Endodermal cell (in vitro differentiated cells): Measurements from ENCODE around the gene SULT1C3. TPM values are rescaled to one million over a fixed set of nuclear protein-coding genes. Genes with fewer than 3 reads are reported as not detected.

ENCODE experiments used
- DNase-seq: peaks from one replicate; pipeline ENCODE4 v3.0.0-alpha.2; 2017
- H3K27ac ChIP-seq: 2 replicates; pipeline ENCODE4 v1.5.1; 2013; ENCODE audit warnings: mild to moderate bottlenecking, low read depth, low read length, moderate library complexity
- H3K27me3 ChIP-seq: 2 replicates; pipeline ENCODE4 v1.6.1; 2013; ENCODE audit warnings: mild to moderate bottlenecking, low read length, moderate library complexity; ENCODE audit not compliant: insufficient read depth, control insufficient read depth, poor library complexity, severe bottlenecking
- H3K36me3 ChIP-seq: 2 replicates; pipeline ENCODE4 v1.7.0; 2013; ENCODE audit warnings: mild to moderate bottlenecking, low read length, moderate library complexity; ENCODE audit not compliant: control insufficient read depth, insufficient read depth
- H3K4me1 ChIP-seq: one replicate; pipeline ENCODE4 v1.7.0; 2013; ENCODE audit warnings: low read length; ENCODE audit not compliant: control insufficient read depth, insufficient read depth
- H3K4me3 ChIP-seq: 2 replicates; pipeline ENCODE4 v1.5.1; 2013; ENCODE audit warnings: mild to moderate bottlenecking, low read length, moderate library complexity
- H3K9ac ChIP-seq: 2 replicates; pipeline ENCODE4 v1.6.1; 2013; ENCODE audit warnings: mild to moderate bottlenecking, low read length, moderate library complexity; ENCODE audit not compliant: poor library complexity, severe bottlenecking; ENCODE audit errors: extremely low read depth
- H3K9me3 ChIP-seq: 2 replicates; pipeline ENCODE4 v1.6.1; 2013; ENCODE audit warnings: mild to moderate bottlenecking, low read length, moderate library complexity; ENCODE audit not compliant: control insufficient read depth
- H3K27ac Mint-ChIP-seq: 2 replicates; pipeline ENCODE4 v1.8.0; 2020; ENCODE audit warnings: mixed read lengths
- H3K27me3 Mint-ChIP-seq: 2 replicates; pipeline ENCODE4 v1.8.0; 2021; ENCODE audit warnings: mild to moderate bottlenecking, mixed read lengths; ENCODE audit not compliant: insufficient read depth
- H3K36me3 Mint-ChIP-seq: 2 replicates; pipeline ENCODE4 v1.8.0; 2020; ENCODE audit warnings: low read depth, mixed read lengths
- H3K4me1 Mint-ChIP-seq: 2 replicates; pipeline ENCODE4 v1.8.0; 2020; ENCODE audit warnings: mixed read lengths
- H3K4me3 Mint-ChIP-seq: 2 replicates; pipeline ENCODE4 v1.8.0; 2020; ENCODE audit warnings: mild to moderate bottlenecking, moderate library complexity, mixed read lengths
- H3K9me3 Mint-ChIP-seq: 2 replicates; pipeline ENCODE4 v1.8.0; 2020; ENCODE audit warnings: mild to moderate bottlenecking, mixed read lengths
- WGBS, 2 experiments: methylation state at CpG; one replicate each; pipeline versions ENCODE4 v1.1.5 to v1.1.7; 2013; ENCODE audit warnings: missing lambda C conversion rate in 2 of 2, mixed read lengths in 1 of 2; ENCODE audit not compliant: insufficient coverage in 1 of 2, insufficient read length in 1 of 2; 5-methylcytosine and 5-hydroxymethylcytosine counted together
- total RNA-seq, 2 donors: library from RNA; stranded (reverse); fragmentation: NEBNext Ultra II Directional in 1 of 2; extraction: Animal tissue kit (Norgen Biotek cat#: 25700) in 1 of 2; gene quantifications; 2 replicates in 1 of 2; 3 replicates in 1 of 2; pipeline ENCODE4 v1.2.1, GENCODE V29; 2021
- TF ChIP-seq, protein P1 (sequence below): fragments of 200-600 bp; sonication (generic); conservative IDR thresholded peaks from 2 replicates; pipeline ENCODE4 v1.5.0; 2021; ENCODE audit warnings: antibody characterized with exemption, mild to moderate bottlenecking

SULT1C3 gene
- total RNA-seq, 2 donors from 2014 or later: not detected

DNA sequence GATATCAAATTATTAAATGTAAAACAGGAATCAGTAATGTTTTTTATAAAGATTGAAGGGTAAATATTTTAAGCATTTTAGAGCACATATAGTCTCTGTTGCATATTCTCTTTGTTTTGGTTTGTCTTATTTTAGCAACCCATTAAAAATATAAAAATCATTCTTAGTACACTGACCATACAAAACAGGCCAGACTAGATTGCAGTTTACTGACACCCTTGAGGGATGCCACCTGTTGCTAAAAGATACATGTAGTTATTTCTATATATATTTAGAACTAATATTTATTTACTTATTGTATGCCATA is 44.7 kb upstream of the SULT1C3 start:
- Mint-ChIP-seq H3K27ac (no peak overlapping the region), H3K4me1 (no peaks in the 10 kb centered on the region), H3K4me3 (no peak overlapping the region), H3K27me3 (no peaks in the 10 kb centered on the region), H3K36me3 (no peaks in the 10 kb centered on the region), H3K9me3 (peaks cover 7% of the 10 kb centered on the region)
- no peak overlapping the region for H3K9ac ChIP-seq
- TF ChIP-seq, protein P1, sequence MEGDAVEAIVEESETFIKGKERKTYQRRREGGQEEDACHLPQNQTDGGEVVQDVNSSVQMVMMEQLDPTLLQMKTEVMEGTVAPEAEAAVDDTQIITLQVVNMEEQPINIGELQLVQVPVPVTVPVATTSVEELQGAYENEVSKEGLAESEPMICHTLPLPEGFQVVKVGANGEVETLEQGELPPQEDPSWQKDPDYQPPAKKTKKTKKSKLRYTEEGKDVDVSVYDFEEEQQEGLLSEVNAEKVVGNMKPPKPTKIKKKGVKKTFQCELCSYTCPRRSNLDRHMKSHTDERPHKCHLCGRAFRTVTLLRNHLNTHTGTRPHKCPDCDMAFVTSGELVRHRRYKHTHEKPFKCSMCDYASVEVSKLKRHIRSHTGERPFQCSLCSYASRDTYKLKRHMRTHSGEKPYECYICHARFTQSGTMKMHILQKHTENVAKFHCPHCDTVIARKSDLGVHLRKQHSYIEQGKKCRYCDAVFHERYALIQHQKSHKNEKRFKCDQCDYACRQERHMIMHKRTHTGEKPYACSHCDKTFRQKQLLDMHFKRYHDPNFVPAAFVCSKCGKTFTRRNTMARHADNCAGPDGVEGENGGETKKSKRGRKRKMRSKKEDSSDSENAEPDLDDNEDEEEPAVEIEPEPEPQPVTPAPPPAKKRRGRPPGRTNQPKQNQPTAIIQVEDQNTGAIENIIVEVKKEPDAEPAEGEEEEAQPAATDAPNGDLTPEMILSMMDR: no peak
- H3K4me1 ChIP-seq: no peaks in the 10 kb centered on the region
- no peak overlapping the region for H3K27ac ChIP-seq
- H3K36me3 ChIP-seq: no peaks in the 10 kb centered on the region
- H3K9me3 ChIP-seq: peaks cover 5% of the 10 kb centered on the region
- no peaks in the 10 kb centered on the region for H3K27me3 ChIP-seq
- H3K4me3 ChIP-seq: no peak overlapping the region
- no peak for DNase-seq

DNA sequence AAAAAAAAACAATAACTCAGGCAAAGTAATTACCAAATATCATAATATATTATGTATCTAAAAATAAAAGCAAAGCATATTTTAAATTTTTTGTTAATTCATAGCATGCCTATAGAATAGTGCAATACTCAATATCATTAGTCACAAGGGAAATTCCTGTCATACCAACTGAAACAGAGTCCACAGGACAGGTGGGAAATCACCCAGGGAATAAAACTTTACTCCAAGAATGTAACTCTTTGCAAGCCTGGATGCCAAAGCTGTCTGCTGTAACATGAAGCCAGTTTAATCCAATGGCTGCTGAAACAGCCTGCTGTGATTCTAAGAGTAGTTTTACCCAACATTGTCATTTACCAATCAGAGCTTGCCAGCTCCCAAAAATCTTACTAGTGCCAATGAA is 40.0 kb upstream of the SULT1C3 start:
- no peaks in the 10 kb centered on the region for H3K4me1 Mint-ChIP-seq
- peaks cover 35% of the 10 kb centered on the region for H3K9me3 Mint-ChIP-seq

DNA sequence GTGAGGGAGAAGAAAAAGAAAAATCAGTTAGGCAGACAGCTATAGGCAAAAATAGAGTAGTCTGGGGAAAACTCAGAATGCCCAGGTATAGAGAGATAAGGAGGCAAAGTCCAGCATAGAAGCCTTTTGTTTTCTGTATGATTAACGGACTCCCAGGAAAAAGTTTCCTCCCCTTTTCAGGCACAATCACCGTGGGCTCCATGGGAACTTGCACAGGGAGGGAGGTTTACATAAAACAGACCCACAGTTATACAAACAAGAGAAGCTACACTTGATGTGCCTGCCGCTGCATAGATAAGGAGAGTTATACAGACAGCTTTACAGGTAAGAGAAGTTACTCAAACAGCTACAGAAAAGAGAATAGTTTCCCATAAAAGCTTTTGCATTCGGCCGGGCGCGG is 39.2 kb upstream of the SULT1C3 start:
- no peak overlapping the region for H3K9ac ChIP-seq
- peaks cover 6% of the 10 kb centered on the region for H3K9me3 ChIP-seq
- no peaks in the 10 kb centered on the region for H3K36me3 Mint-ChIP-seq
- H3K27me3 Mint-ChIP-seq: no peaks in the 10 kb centered on the region
- no peaks in the 10 kb centered on the region for H3K4me1 Mint-ChIP-seq
- H3K4me3 ChIP-seq: no peak overlapping the region
- no peaks in the 10 kb centered on the region for H3K36me3 ChIP-seq
- H3K4me1 ChIP-seq: no peaks in the 10 kb centered on the region
- H3K9me3 Mint-ChIP-seq: peaks cover 35% of the 10 kb centered on the region
- H3K27me3 ChIP-seq: no peaks in the 10 kb centered on the region
- DNase-seq: no peak
- H3K27ac ChIP-seq: no peak overlapping the region
- TF ChIP-seq, protein P1: no peak
- H3K27ac Mint-ChIP-seq: no peak overlapping the region
- no peak overlapping the region for H3K4me3 Mint-ChIP-seq
- 86% methylated on average over 3 of the region's 7 CpGs; no CpG with 5 or more reads in 1 of the 2 experiments for WGBS, 2 experiments

More for the DNA sequence above, 40.0 kb upstream of the SULT1C3 start:
- no peak for DNase-seq
- H3K36me3 Mint-ChIP-seq: no peaks in the 10 kb centered on the region
- Histone ChIP-seq H3K27me3 (no peaks in the 10 kb centered on the region), H3K36me3 (no peaks in the 10 kb centered on the region), H3K4me1 (no peaks in the 10 kb centered on the region), H3K27ac (no peak overlapping the region), H3K4me3 (no peak overlapping the region), H3K9me3 (peaks cover 6% of the 10 kb centered on the region), H3K9ac (no peak overlapping the region)
- H3K4me3 Mint-ChIP-seq: no peak overlapping the region
- TF ChIP-seq, protein P1: no peak
- H3K27me3 Mint-ChIP-seq: no peaks in the 10 kb centered on the region
- H3K27ac Mint-ChIP-seq: no peak overlapping the region
